Effector memory CD4-positive, alpha-beta T cell (primary cell): ENCODE measurements around the gene CEPT1.
A peak's percentile ranks its signal among the peaks of the same experiment; 100 is the strongest.
"Not testable (repeated sequence)": the region's sequence is repeated elsewhere in the genome, so short reads cannot be mapped to it uniquely, and the experiment has no call there.

Experiments used
- DNase-seq, 3 donors: peaks; one replicate each; pipeline ENCODE4 v3.0.0-alpha.2; 2020
- H3K27ac ChIP-seq: 2 replicates; pipeline ENCODE4 v1.7.0; 2013; ENCODE audit warnings: mild to moderate bottlenecking, low read length, moderate library complexity; ENCODE audit not compliant: insufficient read depth, poor library complexity, severe bottlenecking
- H3K27me3 ChIP-seq: replicated peaks from 2 replicates; pipeline ENCODE4 v1.7.0; 2013; ENCODE audit warnings: mild to moderate bottlenecking, low read length; ENCODE audit not compliant: insufficient read depth, control insufficient read depth, poor library complexity, severe bottlenecking
- H3K36me3 ChIP-seq: 2 replicates; pipeline ENCODE4 v1.7.0; 2013; ENCODE audit warnings: mild to moderate bottlenecking, low read length, moderate library complexity; ENCODE audit not compliant: control insufficient read depth, insufficient read depth
- H3K4me1 ChIP-seq: 2 replicates; pipeline ENCODE4 v1.7.0; 2013; ENCODE audit warnings: low read length, mild to moderate bottlenecking; ENCODE audit not compliant: control insufficient read depth, insufficient read depth, poor library complexity, severe bottlenecking
- H3K4me3 ChIP-seq: 2 replicates; pipeline ENCODE4 v1.7.0; 2013; ENCODE audit warnings: low read length, low read depth, mild to moderate bottlenecking; ENCODE audit not compliant: insufficient read depth, poor library complexity, severe bottlenecking
- H3K9me3 ChIP-seq: 2 replicates; pipeline ENCODE4 v1.7.0; 2013; ENCODE audit warnings: mild to moderate bottlenecking, low read length, moderate library complexity; ENCODE audit not compliant: control insufficient read depth
- total RNA-seq, 3 donors: gene quantifications; one replicate each; lab custom pipeline; 2026; lab: John Stamatoyannopoulos, UW

Gene CEPT1
- total RNA-seq = 20.6 to 30.8 (median 27.0) reads per million in 3 donors

DNA sequence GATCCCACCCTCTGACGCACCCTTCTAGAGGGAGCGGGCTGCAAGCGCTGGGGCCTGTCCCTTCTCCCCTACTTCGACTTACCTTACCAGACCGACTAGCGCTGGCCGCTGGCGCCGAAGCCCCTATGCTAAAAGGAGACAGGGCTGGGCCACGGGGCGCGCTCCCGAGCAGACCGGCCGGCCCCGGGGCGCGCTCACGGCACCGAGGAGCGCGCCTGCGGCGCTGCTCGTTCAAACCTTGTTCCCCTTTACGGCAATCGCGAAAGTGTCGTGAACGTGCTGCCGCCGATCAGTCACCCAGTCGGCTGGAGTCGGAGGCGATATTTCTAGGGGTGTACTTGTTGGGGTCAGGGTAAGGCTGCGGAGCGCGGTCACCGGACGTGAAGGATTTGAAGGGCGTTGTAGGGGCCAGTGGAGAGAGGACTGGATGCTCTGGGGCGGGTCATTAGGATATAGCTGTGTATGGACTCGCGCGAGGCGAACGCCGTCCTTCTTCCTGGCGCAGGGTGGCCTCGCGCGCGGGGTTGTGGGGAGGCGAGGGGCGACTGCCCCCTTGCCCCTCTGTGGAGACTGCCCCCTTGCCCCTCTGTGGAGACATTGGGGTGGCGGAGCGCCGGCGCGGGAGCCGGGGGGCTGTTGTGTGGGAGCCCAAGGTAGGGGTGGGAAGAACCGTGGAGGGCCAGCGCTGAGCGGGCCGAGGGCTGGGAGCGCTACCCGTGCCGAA, at the start of gene CEPT1, which contains the start of gene DRAM2:
Gene CEPT1 (plus strand): TSS at position 268 of the 724 bp plus-strand sequence. CDS start 7,492 bp downstream, outside the sequence.
Gene DRAM2 (minus strand): TSS at position 138 of the 724 bp plus-strand sequence. CDS start 8,539 bp downstream, outside the sequence.
- peaks cover 7% of the 10 kb centered on the region for H3K36me3 ChIP-seq
- H3K4me1 ChIP-seq = peaks cover 12% of the 10 kb centered on the region
- peak within 1 kb of the TSS; percentile 92 for H3K4me3 ChIP-seq
- H3K27me3 ChIP-seq = no peaks in the 10 kb centered on the region
- peak; percentile 77 to 85 (median 82) for DNase-seq
- no peaks in the 10 kb centered on the region for H3K9me3 ChIP-seq
- H3K27ac ChIP-seq = peak within 1 kb of the TSS; percentile 90

DNA sequence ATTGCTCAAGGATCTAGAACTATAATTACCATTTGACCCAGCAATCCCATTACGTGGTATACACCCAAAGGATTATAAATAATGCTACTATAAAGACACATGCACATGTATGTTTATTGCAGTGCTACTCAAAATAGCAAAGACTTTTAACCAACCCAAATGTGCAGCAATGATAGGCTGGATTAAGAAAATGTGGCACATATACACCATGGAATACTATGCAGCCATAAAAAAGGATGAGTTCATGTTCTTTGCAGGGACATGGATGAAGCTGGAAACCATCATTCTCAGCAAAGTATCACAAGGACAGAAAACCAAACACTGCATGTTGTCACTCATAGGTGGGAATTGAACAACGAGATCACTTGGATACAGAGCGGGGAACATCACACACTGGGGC, 44.6 kb upstream of the CEPT1 start:
- H3K27me3 ChIP-seq, H3K4me3 ChIP-seq, DNase-seq, H3K27ac ChIP-seq, H3K4me1 ChIP-seq, H3K36me3 ChIP-seq: not testable (repeated sequence)
- peaks cover 11% of the 10 kb centered on the region for H3K9me3 ChIP-seq

DNA sequence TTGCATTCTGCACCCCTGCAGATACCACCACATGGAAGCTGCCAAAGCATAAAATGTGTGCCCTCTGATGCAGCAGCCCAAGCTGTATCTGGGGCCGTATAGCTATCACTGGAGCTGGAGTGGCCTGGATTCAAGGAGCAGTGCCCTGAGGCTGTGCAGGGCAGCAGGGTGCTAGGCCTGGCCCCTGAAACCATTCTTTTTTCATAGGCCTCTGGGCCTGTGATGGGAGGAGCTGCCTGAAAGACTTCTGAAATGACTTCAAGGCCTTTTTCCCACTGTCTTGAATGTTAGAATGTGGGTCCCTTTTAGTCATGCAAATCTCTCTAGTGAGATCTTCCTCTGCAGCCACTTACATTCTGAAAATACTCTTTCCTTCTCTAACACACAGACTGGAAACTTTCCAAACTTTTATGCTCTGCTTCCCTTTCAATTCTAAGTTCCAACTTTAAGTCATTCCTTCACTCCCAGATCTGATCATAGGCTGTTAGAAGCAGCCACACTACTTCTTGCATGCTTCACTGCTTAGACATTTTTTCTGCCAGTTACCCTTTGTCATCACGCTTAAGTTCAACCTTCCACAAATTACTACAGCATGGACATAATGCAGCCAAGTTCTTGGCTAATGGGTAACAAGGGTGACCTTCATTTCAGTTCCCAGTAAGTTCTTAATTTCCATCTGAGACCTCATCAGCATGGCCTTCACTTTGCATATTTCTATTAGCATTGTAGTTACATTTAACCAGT, 42.5 kb upstream of the CEPT1 start:
- H3K4me1 ChIP-seq = no peaks in the 10 kb centered on the region
- H3K27ac ChIP-seq = no peak overlapping the region
- H3K4me3 ChIP-seq = no peak overlapping the region
- peaks cover 11% of the 10 kb centered on the region for H3K9me3 ChIP-seq
- H3K27me3 ChIP-seq = no peaks in the 10 kb centered on the region
- H3K36me3 ChIP-seq = no peaks in the 10 kb centered on the region
- DNase-seq = no peak

DNA sequence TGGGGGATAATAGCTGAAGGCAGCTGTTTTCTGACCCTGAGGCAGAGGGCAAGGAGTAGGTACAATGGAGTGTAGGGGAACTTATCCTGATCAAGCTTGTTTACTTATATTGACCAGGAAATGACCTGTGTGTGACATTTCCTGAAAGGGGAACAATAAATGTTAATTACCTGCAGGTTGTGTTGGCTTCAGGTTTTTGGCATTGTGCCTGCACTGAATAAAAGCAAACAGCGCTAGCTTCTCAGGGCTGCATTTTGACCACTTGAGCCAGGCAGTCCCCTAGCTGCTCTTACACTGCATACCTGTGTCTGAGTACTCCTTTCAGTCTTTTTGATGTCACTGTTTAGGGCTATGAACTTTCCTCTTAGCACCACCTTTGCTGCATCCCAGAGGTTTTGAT, 40.7 kb upstream of the CEPT1 start:
- DNase-seq = no peak
- no peak overlapping the region for H3K4me3 ChIP-seq

DNA sequence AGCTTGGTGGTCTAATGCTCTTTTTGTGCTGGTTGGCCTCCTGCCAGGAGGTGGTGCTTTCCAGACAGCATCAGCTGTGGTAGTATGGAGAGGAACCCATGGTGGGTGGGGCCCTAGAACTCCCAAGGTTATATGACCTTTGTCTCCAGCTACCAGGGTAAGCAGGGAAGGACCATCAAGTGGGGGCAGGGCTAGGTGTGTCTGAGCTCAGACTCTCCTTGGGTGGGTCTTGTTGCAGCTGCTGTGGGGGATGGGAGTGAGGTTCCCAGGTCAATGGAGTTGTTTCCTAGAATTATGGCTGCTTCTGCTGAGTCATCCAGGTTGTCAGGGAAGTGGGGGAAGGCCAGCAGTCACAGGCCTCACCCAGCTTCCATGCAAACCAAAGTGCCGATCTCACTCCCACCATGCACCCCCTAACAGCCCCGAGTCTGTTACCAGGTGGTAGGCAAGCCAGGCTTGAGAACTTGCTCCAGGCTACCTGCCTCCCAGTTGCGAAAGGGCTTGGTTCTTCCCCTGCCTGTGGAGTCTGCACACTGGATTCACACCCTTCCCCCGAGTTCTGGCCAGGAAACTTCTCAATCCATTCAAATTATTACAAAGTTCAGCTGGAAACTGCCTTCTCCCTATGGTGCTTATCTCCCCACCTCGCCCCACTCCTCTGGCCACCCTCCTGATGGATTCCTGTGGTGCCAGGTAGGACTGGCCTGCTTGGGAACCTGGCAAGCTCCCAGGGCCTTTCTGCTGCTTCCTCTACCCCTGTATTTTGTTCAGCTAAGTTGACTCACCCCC, 38.0 kb upstream of the CEPT1 start:
- Histone ChIP-seq H3K9me3 (peaks cover 11% of the 10 kb centered on the region), H3K4me3 (no peak overlapping the region), H3K4me1 (no peaks in the 10 kb centered on the region), H3K36me3 (no peaks in the 10 kb centered on the region), H3K27ac (no peak overlapping the region), H3K27me3 (no peaks in the 10 kb centered on the region)
- DNase-seq = no peak

More for the DNA sequence above, 40.7 kb upstream of the CEPT1 start:
- H3K36me3 ChIP-seq = no peaks in the 10 kb centered on the region
- no peak overlapping the region for H3K27ac ChIP-seq
- no peaks in the 10 kb centered on the region for H3K4me1 ChIP-seq
- H3K9me3 ChIP-seq = peaks cover 11% of the 10 kb centered on the region
- H3K27me3 ChIP-seq = no peaks in the 10 kb centered on the region

DNA sequence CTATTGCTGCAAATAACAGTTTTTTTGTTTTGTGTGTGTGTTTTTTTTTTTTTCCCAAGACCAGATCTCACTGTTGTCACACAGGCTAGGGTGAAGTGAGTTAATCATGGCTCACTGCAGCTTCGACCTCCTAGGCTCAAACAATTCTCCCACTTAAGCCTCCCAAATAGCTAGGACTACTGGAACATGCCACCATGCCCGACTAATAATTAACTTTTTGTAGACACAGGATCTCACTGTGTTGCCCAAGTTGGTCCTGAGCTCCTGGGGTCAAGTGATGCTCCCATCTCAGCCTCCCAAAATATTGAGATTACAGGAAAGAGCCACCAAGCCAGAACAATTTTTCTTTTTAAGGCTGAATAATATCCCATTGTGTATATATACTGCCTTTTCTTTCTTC, 35.0 kb upstream of the CEPT1 start:
- DNase-seq = no peak

DNA sequence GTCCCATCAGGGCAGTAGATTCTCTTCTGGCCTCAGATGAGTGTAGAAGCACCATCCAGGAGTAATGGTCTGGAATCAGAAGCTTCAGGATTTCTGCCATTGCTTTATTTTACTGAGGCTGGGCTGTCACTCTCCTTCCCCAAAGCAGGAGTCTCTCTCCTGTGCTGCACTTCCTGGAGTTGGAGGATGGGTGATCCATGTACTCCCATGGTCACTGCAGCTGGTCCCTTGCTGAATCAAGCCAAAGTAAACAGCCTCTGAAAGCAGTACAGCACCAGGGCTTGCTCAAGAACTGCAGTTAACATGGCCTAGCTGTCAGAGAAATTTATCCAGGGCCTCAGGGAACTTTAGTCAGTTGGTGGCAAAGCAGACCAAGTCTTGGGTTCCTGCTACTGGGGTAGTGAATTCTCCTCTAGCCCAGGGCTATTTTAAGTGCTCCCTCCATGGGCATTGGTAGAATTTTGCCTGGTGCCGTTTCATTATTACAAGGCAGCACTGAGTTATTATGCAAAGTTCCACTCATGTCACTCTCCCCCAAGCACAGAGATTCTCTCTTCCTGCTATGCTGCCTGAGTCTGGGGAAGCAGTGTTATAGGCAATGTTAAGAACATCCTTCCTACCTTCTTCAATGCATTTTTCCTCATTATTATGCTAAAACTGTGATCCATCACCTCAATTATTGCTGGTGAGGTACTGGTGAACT, 29.7 kb upstream of the CEPT1 start:
- Histone ChIP-seq H3K4me3 (no peak overlapping the region), H3K27ac (no peak overlapping the region), H3K9me3 (peaks cover 4% of the 10 kb centered on the region), H3K4me1 (no peaks in the 10 kb centered on the region), H3K36me3 (no peaks in the 10 kb centered on the region), H3K27me3 (no peaks in the 10 kb centered on the region)
- DNase-seq = no peak

More for the DNA sequence above, 35.0 kb upstream of the CEPT1 start:
- H3K4me1 ChIP-seq = no peaks in the 10 kb centered on the region
- H3K36me3 ChIP-seq = no peaks in the 10 kb centered on the region
- peaks cover 4% of the 10 kb centered on the region for H3K9me3 ChIP-seq
- H3K27ac ChIP-seq = no peak overlapping the region
- H3K4me3 ChIP-seq = no peak overlapping the region
- H3K27me3 ChIP-seq = no peaks in the 10 kb centered on the region

DNA sequence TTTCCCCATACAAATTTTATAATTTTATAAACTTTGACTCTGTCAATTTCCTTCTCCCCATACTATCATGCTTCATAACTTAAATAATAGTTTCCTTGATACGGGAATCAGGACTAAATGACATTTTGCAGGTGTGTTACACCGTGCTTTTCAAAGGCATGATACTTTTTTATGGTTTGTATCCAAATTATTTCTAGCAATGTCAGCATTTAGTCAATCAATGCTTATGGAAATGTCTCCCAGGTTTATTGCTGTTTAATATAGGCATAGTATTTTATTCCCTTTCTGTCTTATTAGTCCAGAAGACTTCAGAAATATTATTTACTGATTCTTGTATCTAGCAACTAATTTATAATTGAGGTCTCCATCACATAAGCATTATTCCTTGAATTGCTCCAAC, 23.5 kb upstream of the CEPT1 start:
- peaks cover 16% of the 10 kb centered on the region for H3K36me3 ChIP-seq
- H3K27ac ChIP-seq = no peak overlapping the region
- no peaks in the 10 kb centered on the region for H3K9me3 ChIP-seq
- no peak overlapping the region for H3K4me3 ChIP-seq
- H3K4me1 ChIP-seq = no peaks in the 10 kb centered on the region
- DNase-seq = no peak
- no peaks in the 10 kb centered on the region for H3K27me3 ChIP-seq

DNA sequence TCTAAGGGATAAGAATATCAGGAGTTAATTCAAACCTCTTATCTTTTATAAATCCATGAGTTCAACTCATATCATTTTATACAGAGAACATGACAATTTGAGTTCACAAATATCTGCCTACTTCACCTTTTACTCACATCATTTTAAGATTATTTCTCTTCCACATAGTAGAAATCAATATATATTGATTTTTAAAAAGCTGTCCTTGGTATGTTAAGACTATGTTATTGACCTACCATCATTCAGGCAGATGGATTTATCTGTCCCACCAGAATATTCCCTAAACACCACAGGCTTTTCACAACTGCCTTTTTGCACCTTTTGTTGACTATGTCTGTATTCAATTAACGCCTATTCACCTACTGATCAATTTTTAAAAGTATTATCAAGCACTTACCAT, 13.7 kb upstream of the CEPT1 start:
- Histone ChIP-seq H3K27me3 (no peaks in the 10 kb centered on the region), H3K27ac (no peak overlapping the region), H3K4me1 (no peaks in the 10 kb centered on the region), H3K9me3 (no peaks in the 10 kb centered on the region), H3K36me3 (peaks cover 41% of the 10 kb centered on the region), H3K4me3 (no peak overlapping the region)
- DNase-seq = no peak
